Right ventricle myocardium inferior (tissue), 1 donor: ENCODE measurements around the gene NPPA. TPM values are rescaled to one million over a fixed set of nuclear protein-coding genes. Genes with fewer than 3 reads are reported as not detected.

Experiments used
- ATAC-seq: fragments of 200-7000 bp; cut with Tn5 transposase; one replicate; pipeline ENCODE4 v1.9.1; 2020; ENCODE audit warnings: mild to moderate bottlenecking, moderate library complexity
- DNase-seq: peaks from one replicate; pipeline ENCODE4 v3.0.0; 2021; ENCODE audit errors: missing footprints
- intact Hi-C: fragments of 100-400 bp; cut with DNase I; formaldehyde crosslinking; loops from one replicate; pipeline ENCODE4 v1.11.0; 2022
- total RNA-seq: library from RNA; stranded (reverse); fragmentation: NEBNext Ultra II Directional; extraction: Animal tissue kit (Norgen Biotek cat#: 25700); gene quantifications from one replicate; pipeline ENCODE4 v1.2.1, GENCODE V29; 2021
- donor health status: DM: no; HTN: yes; CAD: no; lungs with severe emphysema.

NPPA gene
- total RNA-seq, 1 donor from 2014 or later, result 8.2 TPM

GRCh38 chr1:11878081-11878890 is 30.7 kb upstream of the NPPA start:
- ATAC-seq, result no peak
- no peak for DNase-seq
- intact Hi-C loops, result no loop called here

GRCh38 chr1:11877074-11877473 is 29.5 kb upstream of the NPPA start:
- ATAC-seq (no peak), DNase-seq (no peak)
- intact Hi-C loops, result no loop called here

- intact Hi-C loops, result no loop called here
- no peak for DNase-seq
- no peak for ATAC-seq
Observed at GRCh38 chr1:11875094-11875493, 27.5 kb upstream of the NPPA start.

- intact Hi-C loops, result loop anchor here (1.0 kb wide), 1 partner anchor 8 kb away; no protein-coding TSS in a partner anchor
- no peak for DNase-seq
- peak; percentile 16 for ATAC-seq
Observed at GRCh38 chr1:11874624-11875023, 27.0 kb upstream of the NPPA start.

GRCh38 chr1:11874258-11874562 is 26.6 kb upstream of the NPPA start:
- intact Hi-C loops, result loop anchor here (1.0 kb wide), 1 partner anchor 8 kb away; no protein-coding TSS in a partner anchor
- ATAC-seq (peak; percentile 97), DNase-seq (peak; percentile 88)

- intact Hi-C loops, result loop anchor here (1.0 kb wide), 1 partner anchor 9 kb away; no protein-coding TSS in a partner anchor
- DNase-seq (no peak), ATAC-seq (no peak)
Observed at GRCh38 chr1:11873395-11874257, 26.0 kb upstream of the NPPA start.

GRCh38 chr1:11872545-11872944 is 25.0 kb upstream of the NPPA start:
- intact Hi-C loops, result no loop called here
- DNase-seq, result no peak
- no peak for ATAC-seq

GRCh38 chr1:11869650-11870207 is 22.1 kb upstream of the NPPA start:
- intact Hi-C loops, result loop anchor here (2.0 kb wide), 1 partner anchor 23 kb away; no protein-coding TSS in a partner anchor
- DNase-seq, result no peak
- ATAC-seq, result no peak

- intact Hi-C loops, result loop anchor here (2.0 kb wide), 1 partner anchor 24 kb away; no protein-coding TSS in a partner anchor
- DNase-seq (no peak), ATAC-seq (no peak)
Observed at GRCh38 chr1:11869104-11869503, 21.5 kb upstream of the NPPA start.

- intact Hi-C loops, result loop anchor here (2.0 kb wide), 1 partner anchor 24 kb away; no protein-coding TSS in a partner anchor
- ATAC-seq, result no peak
- no peak for DNase-seq
Observed at GRCh38 chr1:11868331-11868980, 20.9 kb upstream of the NPPA start.

GRCh38 chr1:11862890-11863289 is 15.3 kb upstream of the NPPA start:
- DNase-seq (no peak), ATAC-seq (no peak)
- intact Hi-C loops, result no loop called here

- intact Hi-C loops, result no loop called here
- DNase-seq (no peak), ATAC-seq (no peak)
Observed at GRCh38 chr1:11860587-11860986, 13.0 kb upstream of the NPPA start.

GRCh38 chr1:11860083-11860482 is 12.5 kb upstream of the NPPA start:
- ATAC-seq (no peak), DNase-seq (no peak)
- intact Hi-C loops, result no loop called here

- intact Hi-C loops, result no loop called here
- peak; percentile 62 for ATAC-seq
- DNase-seq, result no peak
Observed at GRCh38 chr1:11858968-11859871, 11.6 kb upstream of the NPPA start.

- ATAC-seq, result no peak
- DNase-seq, result no peak
- intact Hi-C loops, result no loop called here
Observed at GRCh38 chr1:11858613-11858967, 11.0 kb upstream of the NPPA start, which contains the start of gene NPPB. Gene NPPB (minus strand): TSS chr1:11858945. CDS start chr1:11858833, 112 bp downstream.

GRCh38 chr1:11858158-11858557 is 10.6 kb upstream of the NPPA start:
- intact Hi-C loops, result no loop called here
- DNase-seq, result no peak
- ATAC-seq, result no peak

- DNase-seq, result no peak
- intact Hi-C loops, result no loop called here
Observed at GRCh38 chr1:11857164-11857851, 9.7 kb upstream of the NPPA start.

More at GRCh38 chr1:11857164-11857851, 9.7 kb upstream of the NPPA start:
- no peak for ATAC-seq
